Stimulated activated CD4-positive, alpha-beta T cell treated with anti-CD3 and anti-CD28 coated beads, Interleukin-1b, Interleukin-23, amount 100 ng/mL, for 48 hours (primary cell): Measurements from ENCODE around the gene NFIB.

Experiments used
- DNase-seq: peaks from one replicate; pipeline ENCODE4 v3.0.0-alpha.2; 2020

Gene NFIB

DNA sequence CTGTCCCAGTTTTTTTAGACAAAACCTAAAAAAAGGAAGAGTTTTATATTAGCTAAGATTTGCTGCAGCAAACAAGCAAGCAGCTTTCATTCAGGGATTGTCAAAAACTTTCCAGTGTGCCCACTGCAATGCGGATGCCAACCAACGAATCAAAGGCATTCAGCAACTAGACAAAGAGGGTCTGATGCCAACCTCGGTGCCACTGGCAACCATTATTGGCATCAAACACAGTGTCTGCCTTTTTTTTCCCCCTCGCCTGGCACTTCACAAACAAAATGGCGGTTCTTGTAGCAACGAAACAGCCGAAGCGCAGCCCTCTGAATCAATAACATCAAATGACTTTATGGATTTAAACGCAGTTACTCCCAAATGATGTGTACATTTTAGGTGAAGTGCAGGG, 10.4 kb downstream of the NFIB start:
- no peak for DNase-seq

- no peak for DNase-seq
Observed at GRCh38 chr9:14303100-14303499, 10.8 kb downstream of the NFIB start.

DNA sequence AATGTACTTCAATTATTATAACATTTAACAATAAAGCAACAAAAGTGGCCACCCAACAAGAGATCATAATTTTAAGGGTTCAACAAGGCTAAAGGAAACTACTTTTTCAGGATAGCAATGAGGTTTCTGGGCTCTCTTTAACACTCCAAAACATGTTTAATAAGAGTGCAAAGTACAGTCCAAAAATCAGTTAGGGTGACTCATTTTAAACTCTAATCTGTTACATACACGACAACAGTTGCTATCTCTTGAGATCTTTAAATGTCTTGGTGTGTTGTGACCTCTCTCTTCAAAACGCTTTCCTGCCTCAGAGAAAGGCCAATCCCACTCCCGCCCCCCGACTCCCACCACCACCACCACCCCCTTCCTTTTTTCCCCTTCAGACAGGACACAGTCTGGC, 11.5 kb downstream of the NFIB start:
- no peak for DNase-seq

GRCh38 chr9:14301583-14302021, 12.3 kb downstream of the NFIB start:
- DNase-seq: no peak

DNA sequence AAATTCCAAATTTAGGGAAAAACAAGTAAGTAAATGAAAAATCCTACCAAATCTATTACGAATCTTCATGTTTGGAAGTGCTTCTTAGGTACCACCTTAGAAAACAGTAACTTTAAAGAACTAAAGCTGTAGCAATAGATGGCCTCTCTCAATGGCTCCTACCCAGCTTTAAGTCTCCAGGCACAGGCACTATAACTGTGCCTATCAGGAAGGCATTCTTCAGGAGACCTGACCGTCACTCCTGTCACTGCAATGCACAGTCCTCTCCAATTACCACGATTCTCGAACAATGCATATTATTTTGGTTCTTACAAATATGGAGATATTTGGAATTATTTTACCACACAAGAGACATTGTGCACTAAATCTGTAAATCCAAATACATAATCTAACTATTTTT, 12.9 kb downstream of the NFIB start:
- DNase-seq: no peak

DNA sequence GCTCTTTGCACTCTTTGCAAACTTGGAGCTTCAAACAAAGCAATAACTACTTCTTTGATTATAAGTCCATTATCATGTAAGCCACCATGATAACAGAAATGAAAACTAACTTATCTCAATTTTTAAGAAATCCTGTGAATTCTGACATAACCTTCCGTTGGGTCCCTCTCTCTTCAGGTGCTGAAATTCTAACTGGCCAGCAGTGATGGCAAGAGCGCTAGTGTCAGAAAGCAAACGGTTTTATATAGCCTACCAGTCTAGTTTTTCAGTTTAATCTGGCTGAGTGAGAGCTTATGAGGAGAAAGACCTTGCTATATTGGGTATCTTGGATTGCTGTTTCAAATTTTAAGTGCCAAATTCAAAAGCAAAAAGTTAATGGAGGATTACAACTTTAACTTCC, 13.4 kb downstream of the NFIB start:
- no peak for DNase-seq

DNA sequence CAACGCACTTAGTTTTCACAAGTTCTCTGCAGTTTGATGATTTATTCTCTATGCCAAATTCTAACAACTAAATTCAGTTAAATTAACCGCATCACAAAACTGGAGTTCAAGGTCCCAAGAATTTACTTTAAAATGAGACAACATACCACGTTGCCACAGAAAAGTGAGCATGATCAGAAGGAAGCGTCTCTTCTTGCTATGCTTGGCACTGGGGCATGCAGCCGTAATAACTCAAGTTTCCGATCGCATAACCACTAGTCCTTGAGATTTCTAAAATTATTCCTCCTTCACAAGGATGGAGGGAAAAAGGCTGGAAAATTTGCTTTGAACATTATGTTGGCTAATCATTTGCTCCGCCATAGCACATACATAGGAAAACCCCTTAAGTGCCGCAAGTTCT, 13.9 kb downstream of the NFIB start:
- no peak for DNase-seq

DNA sequence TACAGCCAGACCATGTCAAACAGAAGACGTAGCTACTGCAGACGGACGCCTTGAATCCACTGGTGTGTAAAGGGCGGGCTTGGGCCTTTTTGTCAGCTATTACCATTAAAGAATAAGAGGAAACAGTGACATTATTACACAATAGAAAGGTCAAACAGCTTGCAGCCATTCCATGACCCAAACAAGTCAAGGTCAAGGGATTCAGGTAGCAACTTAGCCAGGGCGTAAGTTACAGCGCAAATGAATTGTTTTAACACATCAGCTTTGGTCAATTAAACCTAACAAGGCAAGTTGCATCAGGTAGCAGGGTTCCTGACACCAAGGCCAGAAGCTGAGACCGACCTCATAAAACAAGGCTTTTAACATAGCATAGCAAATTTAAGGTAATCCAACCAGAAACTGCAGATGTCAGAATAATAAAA, 15.3 kb downstream of the NFIB start:
- DNase-seq: no peak

- DNase-seq: no peak
Observed at GRCh38 chr9:14296495-14297113, 17.3 kb downstream of the NFIB start.

DNA sequence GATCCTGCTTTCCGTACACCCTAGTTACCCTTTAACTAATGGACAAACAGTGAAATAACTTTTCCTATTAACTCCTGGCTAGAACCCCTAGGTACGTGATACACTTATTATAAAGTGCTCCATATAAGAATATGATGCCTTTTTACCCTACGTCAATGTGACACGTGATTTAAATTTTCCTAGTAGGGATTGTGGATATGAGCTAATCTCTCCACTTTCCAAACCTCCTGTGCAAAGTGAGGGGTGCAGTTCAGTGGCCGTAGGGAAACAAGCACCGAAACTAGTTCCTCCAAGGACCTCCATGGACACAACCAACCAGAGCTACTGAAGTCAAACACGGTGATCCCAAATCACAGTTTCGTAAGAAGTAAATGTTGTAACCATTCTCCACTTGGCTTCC, 19.3 kb downstream of the NFIB start:
- DNase-seq: no peak

- no peak for DNase-seq
Observed at GRCh38 chr9:14293801-14294200, 20.1 kb downstream of the NFIB start.

GRCh38 chr9:14292181-14292739, 21.7 kb downstream of the NFIB start:
- DNase-seq: no peak

DNA sequence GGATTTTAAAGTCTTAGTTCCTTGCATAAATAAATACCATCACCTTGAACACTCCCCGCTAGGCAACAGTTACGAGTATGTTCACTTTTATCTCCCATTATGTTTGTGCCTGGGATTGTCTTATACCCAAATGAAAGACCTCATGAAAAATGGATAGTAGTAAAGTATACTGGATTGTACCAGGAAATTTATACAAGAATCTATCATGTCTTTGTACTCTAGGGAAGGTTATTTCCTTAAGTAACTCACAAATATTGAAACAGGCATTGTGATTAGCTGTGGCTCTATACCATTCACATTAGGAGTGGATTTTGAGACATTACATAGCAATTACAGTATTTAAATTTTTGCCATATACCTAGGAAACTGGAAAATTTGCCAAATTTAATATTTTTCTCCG, 24.0 kb downstream of the NFIB start:
- DNase-seq: no peak

GRCh38 chr9:14288433-14288832, 25.5 kb downstream of the NFIB start:
- DNase-seq: no peak

GRCh38 chr9:14286121-14286520, 27.8 kb downstream of the NFIB start:
- DNase-seq: no peak

- DNase-seq: no peak
Observed at GRCh38 chr9:14283276-14283675, 30.7 kb downstream of the NFIB start.

GRCh38 chr9:14281876-14282275, 32.1 kb downstream of the NFIB start:
- DNase-seq: no peak

GRCh38 chr9:14281136-14281795, 32.7 kb downstream of the NFIB start:
- DNase-seq: no peak

DNA sequence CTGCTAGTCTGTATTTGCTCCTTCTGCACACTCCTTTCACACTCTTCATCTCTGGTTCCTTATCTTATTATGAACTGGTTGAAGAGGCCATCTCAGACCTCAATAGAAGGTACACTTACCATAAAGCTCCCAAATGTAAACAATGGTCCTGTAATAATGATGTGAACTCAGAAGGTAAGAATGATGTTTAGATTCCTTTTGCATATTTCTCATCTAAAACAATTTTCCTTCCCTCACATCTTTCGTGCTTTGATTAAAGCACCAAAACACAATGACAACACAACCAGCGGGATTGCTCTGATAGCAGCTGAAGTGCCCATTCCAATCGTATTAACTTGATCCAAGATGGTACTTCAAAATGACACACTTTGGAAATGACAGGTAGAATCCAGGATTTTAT, 34.3 kb downstream of the NFIB start:
- DNase-seq: no peak

- no peak for DNase-seq
Observed at GRCh38 chr9:14278291-14278721, 35.6 kb downstream of the NFIB start.

GRCh38 chr9:14277761-14278160, 36.2 kb downstream of the NFIB start:
- no peak for DNase-seq

DNA sequence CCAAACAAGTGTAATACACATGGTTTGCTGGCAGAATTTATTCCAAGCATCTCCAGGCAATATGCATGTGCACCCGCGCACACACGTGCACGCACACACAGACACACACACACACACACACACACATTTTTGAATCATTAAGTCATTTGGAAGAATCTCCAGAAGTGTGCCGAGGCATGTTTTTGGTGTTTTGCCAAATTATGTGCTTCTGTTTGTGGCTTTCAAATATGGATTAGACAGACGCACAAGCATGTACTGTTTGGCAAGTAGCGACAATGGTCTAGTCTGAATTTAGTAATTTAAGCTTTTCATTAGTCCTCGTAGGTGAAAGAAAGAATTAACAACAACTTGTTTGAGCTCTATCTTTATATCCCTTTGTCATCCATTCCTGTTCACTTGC, 36.7 kb downstream of the NFIB start:
- DNase-seq: no peak

DNA sequence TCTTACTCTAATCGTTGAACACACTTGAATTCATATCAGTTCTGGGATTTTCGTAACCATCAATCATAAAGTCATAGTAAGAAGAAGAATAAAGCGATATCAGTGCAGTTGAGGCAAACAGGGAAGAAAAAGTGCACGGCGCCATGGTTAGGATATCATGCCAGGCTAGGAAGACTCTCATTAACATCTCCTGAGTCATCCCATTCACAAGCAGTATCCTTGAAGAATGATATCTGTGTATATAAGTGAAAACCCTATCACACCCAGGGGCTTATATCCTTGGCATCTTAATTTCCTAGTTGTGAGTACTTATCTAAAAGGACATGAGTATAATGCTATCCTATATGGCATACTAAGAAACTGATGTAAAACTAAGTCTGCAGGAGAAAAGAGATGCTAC, 38.6 kb downstream of the NFIB start:
- DNase-seq: no peak

DNA sequence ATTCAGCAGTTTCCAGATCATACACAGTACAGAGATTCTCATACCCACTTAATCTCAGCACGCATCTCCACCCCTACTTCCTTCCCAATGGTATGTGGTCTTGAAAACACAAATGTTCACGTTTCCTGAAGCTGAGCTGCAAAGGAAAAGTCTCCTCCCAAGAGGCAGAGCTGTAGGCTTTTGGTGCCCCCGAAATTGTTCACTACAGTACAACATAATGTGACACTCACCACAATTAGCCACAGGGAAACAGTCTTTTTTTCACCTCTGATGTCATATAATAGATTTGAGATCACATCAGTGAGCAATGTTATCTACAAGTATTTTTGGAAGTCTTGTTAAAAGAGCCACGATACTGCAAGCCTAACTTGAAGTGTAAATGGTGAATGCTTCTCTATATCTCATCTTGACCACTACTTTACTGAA, 40.2 kb downstream of the NFIB start:
- no peak for DNase-seq
